ENCODE measurements around the gene MARK3.

Gene MARK3

DNA sequence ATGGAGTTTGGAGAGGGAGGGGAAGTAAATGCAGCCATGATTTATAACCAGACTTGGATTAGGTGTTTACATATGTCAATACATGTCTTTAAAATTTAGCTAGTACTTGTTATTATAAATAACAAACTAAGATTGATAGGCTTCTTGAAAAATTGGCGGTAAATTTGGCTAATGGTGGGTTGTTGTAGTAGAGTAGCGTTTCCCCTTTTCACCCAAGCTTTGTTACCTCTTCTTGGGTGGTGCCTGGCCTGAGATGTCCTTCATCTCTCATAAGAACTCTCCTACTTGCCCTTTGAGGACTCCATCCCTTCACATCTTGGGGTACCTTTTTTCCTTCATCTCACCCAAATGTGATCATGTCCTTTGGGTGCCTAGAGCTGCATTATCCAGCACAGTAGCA, 11.2 kb downstream of the MARK3 start:
- TF ChIP-seq Cebpa-rat (IDR thresholded peaks at IDR 0.05): no peak
- Histone ChIP-seq H4K20me1 (peaks cover 88 to 100% (median 100%) of the 10 kb centered on the region in 11 experiments), H3K36me3 (peaks cover 0 to 28% (median 0%) of the 10 kb centered on the region in 11 experiments; a peak in 6 of 22 replicates), H3K9me3 (replicated peaks in 1 of 11) (no peaks in the 10 kb centered on the region; a peak in 1 of 22 replicates), H3K27me3 (no peaks in the 10 kb centered on the region), H3K4me1 (peaks cover 35 to 100% (median 56%) of the 10 kb centered on the region in 10 experiments), H3K4me3 (no peak overlapping the region), H3K9ac (peak overlapping the region in 1 of 11 experiments; percentile 65; a peak in 1 of 22 replicates), H3K4me2 (peak overlapping the region in 3 of 11 experiments; percentile 57 to 89 (median 79); a peak in 5 of 22 replicates), H3K27ac (no peak overlapping the region)

GRCh38 chr14:103398427-103399195, 13.4 kb downstream of the MARK3 start:
- no peaks in the 10 kb centered on the region; a peak in 1 of 22 replicates for H3K9me3 ChIP-seq (replicated peaks in 1 of 11)
- H3K4me3 ChIP-seq: no peak overlapping the region
- H3K27ac ChIP-seq: no peak overlapping the region
- H3K4me2 ChIP-seq: peak overlapping the region in 3 of 11 experiments; percentile 35 to 79 (median 44); a peak in 5 of 22 replicates
- TF ChIP-seq Cebpa-rat (IDR thresholded peaks at IDR 0.05): no peak
- H3K27me3 ChIP-seq: no peaks in the 10 kb centered on the region
- peaks cover 0 to 21% (median 0%) of the 10 kb centered on the region in 11 experiments; a peak in 6 of 22 replicates for H3K36me3 ChIP-seq
- H4K20me1 ChIP-seq: peaks cover 85 to 100% (median 98%) of the 10 kb centered on the region in 11 experiments
- peaks cover 37 to 98% (median 62%) of the 10 kb centered on the region in 10 experiments for H3K4me1 ChIP-seq
- H3K9ac ChIP-seq: no peak overlapping the region

GRCh38 chr14:103400537-103400936, 15.3 kb downstream of the MARK3 start:
- Histone ChIP-seq H3K27ac (no peak overlapping the region), H3K4me3 (no peak overlapping the region), H3K4me1 (peaks cover 18 to 94% (median 49%) of the 10 kb centered on the region in 10 experiments), H3K9me3 (replicated peaks in 1 of 11) (no peaks in the 10 kb centered on the region; a peak in 1 of 22 replicates), H3K4me2 (peak overlapping the region in 9 of 11 experiments; percentile 16 to 89 (median 49); a peak in 17 of 22 replicates), H3K9ac (no peak overlapping the region; a peak in 1 of 22 replicates), H3K27me3 (no peaks in the 10 kb centered on the region), H3K36me3 (peaks cover 7 to 36% (median 8%) of the 10 kb centered on the region in 11 experiments; a peak in 21 of 22 replicates), H4K20me1 (peaks cover 84 to 100% (median 97%) of the 10 kb centered on the region in 11 experiments)
- TF ChIP-seq Cebpa-rat (IDR thresholded peaks at IDR 0.05): no peak

DNA sequence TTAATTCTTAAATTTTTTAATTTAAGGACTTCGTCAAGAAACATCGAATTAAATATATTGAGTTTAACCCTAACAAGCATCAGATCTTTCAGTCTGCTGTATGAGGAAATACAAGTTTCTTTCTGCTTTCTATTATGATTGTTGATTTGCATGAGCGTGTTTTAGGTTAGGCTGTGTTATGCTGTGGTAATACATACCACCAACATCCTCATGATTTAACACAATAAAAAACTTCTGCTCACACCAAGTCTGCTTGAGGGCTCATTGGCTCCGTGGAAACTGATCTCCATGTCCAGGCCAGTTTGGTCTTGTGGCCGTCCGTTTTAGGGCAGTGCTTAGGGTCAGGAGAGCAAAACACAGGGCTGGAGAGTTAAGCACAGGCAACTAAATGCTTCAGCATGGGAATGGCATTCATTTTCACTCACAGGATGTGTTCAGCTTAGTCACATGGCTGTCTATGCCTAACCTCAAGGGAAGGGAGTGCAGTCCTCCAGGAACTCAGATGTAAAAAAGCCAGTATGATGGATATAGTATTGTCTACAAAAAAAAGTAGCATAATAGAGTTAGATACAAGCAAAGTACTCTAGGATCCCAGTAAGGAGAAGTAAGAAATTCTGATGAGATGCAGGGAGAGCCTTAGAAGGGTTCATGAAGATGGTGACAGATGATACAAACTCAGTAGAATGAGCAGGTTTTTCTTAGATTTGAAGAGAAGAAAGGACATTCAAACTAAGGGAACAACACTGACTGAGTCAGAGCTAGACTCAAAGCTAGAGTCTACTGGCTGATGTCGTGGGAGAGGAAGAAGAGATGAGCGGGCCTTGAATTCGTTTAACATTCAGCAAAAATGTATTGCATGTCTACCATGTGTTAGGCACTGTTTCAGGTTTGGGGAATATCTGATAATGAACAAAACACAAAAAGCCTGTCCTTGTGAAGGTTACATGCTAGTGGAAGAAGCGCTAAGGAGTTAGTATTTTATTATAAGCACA, 16.3 kb downstream of the MARK3 start:
- no peaks in the 10 kb centered on the region; a peak in 1 of 22 replicates for H3K9me3 ChIP-seq (replicated peaks in 1 of 11)
- H3K4me3 ChIP-seq: no peak overlapping the region
- peak overlapping the region in 10 of 11 experiments; percentile 9 to 58 (median 39); a peak in 14 of 22 replicates for H3K27ac ChIP-seq
- no peak for TF ChIP-seq Cebpa-rat (IDR thresholded peaks at IDR 0.05)
- no peaks in the 10 kb centered on the region for H3K27me3 ChIP-seq
- peak overlapping the region; percentile 27 to 89 (median 52) for H3K4me2 ChIP-seq
- peaks cover 74 to 100% (median 93%) of the 10 kb centered on the region in 11 experiments for H4K20me1 ChIP-seq
- H3K36me3 ChIP-seq: peaks cover 14 to 46% (median 18%) of the 10 kb centered on the region in 11 experiments
- peaks cover 14 to 84% (median 43%) of the 10 kb centered on the region in 10 experiments for H3K4me1 ChIP-seq
- H3K9ac ChIP-seq: peak overlapping the region in 5 of 11 experiments; percentile 33 to 44 (median 39); a peak in 4 of 22 replicates

GRCh38 chr14:103402695-103403094, 17.5 kb downstream of the MARK3 start:
- Histone ChIP-seq H3K27me3 (no peaks in the 10 kb centered on the region), H3K4me3 (no peak overlapping the region), H3K9me3 (replicated peaks in 1 of 11) (no peaks in the 10 kb centered on the region; a peak in 1 of 22 replicates), H3K27ac (peak overlapping the region in 1 of 11 experiments; percentile 46; a peak in 1 of 22 replicates), H3K4me2 (peak overlapping the region in 3 of 11 experiments; percentile 40 to 89 (median 79); a peak in 5 of 22 replicates), H4K20me1 (peaks cover 69 to 100% (median 86%) of the 10 kb centered on the region in 11 experiments), H3K36me3 (peaks cover 23 to 52% (median 30%) of the 10 kb centered on the region in 11 experiments), H3K9ac (no peak overlapping the region), H3K4me1 (peaks cover 14 to 75% (median 43%) of the 10 kb centered on the region in 10 experiments)
- no peak for TF ChIP-seq Cebpa-rat (IDR thresholded peaks at IDR 0.05)

DNA sequence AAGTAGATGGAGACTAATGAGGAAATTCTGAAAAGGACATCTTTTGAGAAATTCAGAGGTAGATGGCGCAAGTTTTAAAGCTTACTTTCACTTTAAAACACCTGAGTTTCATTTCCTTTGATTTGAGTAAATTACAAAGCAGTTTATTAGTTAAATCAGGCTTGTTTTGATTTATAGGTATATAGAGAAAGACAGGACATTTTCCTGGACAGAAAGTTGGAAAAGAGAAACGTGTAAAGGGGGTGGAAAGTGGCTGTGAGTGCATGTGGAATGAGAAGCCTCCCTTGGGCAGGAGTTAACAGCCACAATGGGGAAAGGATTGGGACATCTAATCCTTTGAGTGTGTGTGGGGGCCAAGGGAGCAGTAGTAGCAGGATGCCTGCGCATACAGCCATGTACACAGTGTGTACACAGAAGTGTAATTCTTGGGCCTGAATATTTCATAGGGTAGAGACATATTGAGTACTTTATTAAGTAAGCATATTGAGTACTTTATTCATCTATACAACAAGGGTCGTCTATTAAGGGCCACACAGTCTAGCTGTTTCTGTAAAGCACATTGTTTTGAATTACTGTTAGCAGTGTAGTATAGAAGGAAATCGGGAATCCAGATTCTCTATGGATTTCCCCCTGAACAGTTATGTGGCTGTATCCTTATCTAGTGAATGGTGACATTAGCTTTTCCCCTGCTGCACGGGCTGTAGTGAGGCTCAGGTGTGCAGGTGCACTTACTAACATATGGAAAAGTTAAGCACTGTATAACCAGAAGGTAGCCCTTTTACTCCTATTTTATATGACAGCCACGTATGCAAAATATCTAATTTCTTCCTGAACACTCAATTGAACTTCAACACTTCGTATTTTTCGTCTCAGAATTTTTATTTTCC, 19.1 kb downstream of the MARK3 start:
- Histone ChIP-seq H4K20me1 (peaks cover 70 to 98% (median 85%) of the 10 kb centered on the region in 11 experiments), H3K36me3 (peaks cover 36 to 52% (median 45%) of the 10 kb centered on the region in 11 experiments), H3K4me1 (peaks cover 14 to 74% (median 40%) of the 10 kb centered on the region in 10 experiments), H3K4me2 (peak overlapping the region in 5 of 11 experiments; percentile 1 to 65 (median 27); a peak in 6 of 22 replicates), H3K27ac (peak overlapping the region in 2 of 11 experiments; percentile 5 to 7; a peak in 1 of 22 replicates), H3K27me3 (no peaks in the 10 kb centered on the region), H3K9ac (peak overlapping the region in 2 of 11 experiments; percentile 8 to 31; a peak in 2 of 22 replicates), H3K9me3 (replicated peaks in 1 of 11) (no peaks in the 10 kb centered on the region), H3K4me3 (no peak overlapping the region)
- TF ChIP-seq Cebpa-rat (IDR thresholded peaks at IDR 0.05): no peak

DNA sequence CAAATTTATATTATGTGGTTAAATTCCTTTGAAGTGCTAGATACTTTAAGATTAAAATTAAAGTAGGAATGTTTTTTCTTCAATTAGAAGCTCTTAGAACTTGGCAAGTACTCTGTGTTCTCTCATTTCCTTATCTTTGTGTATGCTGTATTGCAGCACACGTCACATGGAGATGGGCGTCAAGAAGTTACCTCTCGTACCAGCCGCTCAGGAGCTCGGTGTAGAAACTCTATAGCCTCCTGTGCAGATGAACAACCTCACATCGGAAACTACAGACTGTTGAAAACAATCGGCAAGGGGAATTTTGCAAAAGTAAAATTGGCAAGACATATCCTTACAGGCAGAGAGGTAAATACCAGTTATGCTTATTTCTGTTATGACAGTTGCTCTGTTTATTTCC, 19.7 kb downstream of the MARK3 start:
- Histone ChIP-seq H3K9me3 (replicated peaks in 1 of 11) (no peaks in the 10 kb centered on the region), H3K4me3 (no peak overlapping the region), H3K27ac (no peak overlapping the region), H3K4me1 (peaks cover 14 to 73% (median 39%) of the 10 kb centered on the region in 10 experiments), H3K36me3 (peaks cover 39 to 58% (median 47%) of the 10 kb centered on the region in 11 experiments), H3K9ac (peak overlapping the region in 1 of 11 experiments; percentile 8; a peak in 1 of 22 replicates), H3K4me2 (peak overlapping the region in 1 of 11 experiments; percentile 64; a peak in 2 of 22 replicates), H4K20me1 (peaks cover 65 to 97% (median 83%) of the 10 kb centered on the region in 11 experiments), H3K27me3 (no peaks in the 10 kb centered on the region)
- no peak for TF ChIP-seq Cebpa-rat (IDR thresholded peaks at IDR 0.05)

Measured in BLaER1 treated with 17β-estradiol and CSF1 and Interleukin-3, amounts not matched to agents 10 nM and 100 nM (cell line).